Osteocyte (in vitro differentiated cells): ENCODE data around the gene MYBPC1. TPM values are rescaled to one million over a fixed set of nuclear protein-coding genes. Genes with fewer than 3 reads are reported as not detected.

Source experiments
- DNase-seq: peaks from one replicate; pipeline ENCODE4 v3.0.0; 2021; ENCODE audit warnings: mixed read lengths; ENCODE audit not compliant: unreplicated experiment; ENCODE audit errors: extremely low spot score
- H3K27ac Mint-ChIP-seq: one replicate; pipeline ENCODE4 v1.8.0; 2021; ENCODE audit warnings: mild to moderate bottlenecking, mixed read lengths; ENCODE audit not compliant: unreplicated experiment
- H3K27me3 Mint-ChIP-seq: one replicate; pipeline ENCODE4 v1.8.0; 2021; ENCODE audit warnings: mixed read lengths; ENCODE audit not compliant: unreplicated experiment
- H3K36me3 Mint-ChIP-seq: one replicate; pipeline ENCODE4 v1.8.0; 2021; ENCODE audit warnings: mixed read lengths; ENCODE audit not compliant: unreplicated experiment
- H3K4me1 Mint-ChIP-seq: one replicate; pipeline ENCODE4 v1.8.0; 2021; ENCODE audit warnings: mixed read lengths; ENCODE audit not compliant: unreplicated experiment
- H3K4me3 Mint-ChIP-seq: one replicate; pipeline ENCODE4 v1.8.0; 2021; ENCODE audit warnings: mild to moderate bottlenecking, moderate library complexity, mixed read lengths; ENCODE audit not compliant: unreplicated experiment
- H3K9me3 Mint-ChIP-seq: one replicate; pipeline ENCODE4 v1.8.0; 2021; ENCODE audit warnings: mixed read lengths; ENCODE audit not compliant: unreplicated experiment
- total RNA-seq: library from RNA; stranded (reverse); gene quantifications from 2 replicates; pipeline ENCODE4 v1.2.1, GENCODE V29; 2021
- TF ChIP-seq, protein P1 (sequence below): fragments of 200-600 bp; sonication (generic); IDR thresholded peaks from 2 replicates; pipeline ENCODE4 v1.5.0; 2021; ENCODE audit warnings: antibody characterized with exemption, mild to moderate bottlenecking, moderate library complexity

MYBPC1 gene
- total RNA-seq, 1 donor from 2014 or later = not detected

DNA sequence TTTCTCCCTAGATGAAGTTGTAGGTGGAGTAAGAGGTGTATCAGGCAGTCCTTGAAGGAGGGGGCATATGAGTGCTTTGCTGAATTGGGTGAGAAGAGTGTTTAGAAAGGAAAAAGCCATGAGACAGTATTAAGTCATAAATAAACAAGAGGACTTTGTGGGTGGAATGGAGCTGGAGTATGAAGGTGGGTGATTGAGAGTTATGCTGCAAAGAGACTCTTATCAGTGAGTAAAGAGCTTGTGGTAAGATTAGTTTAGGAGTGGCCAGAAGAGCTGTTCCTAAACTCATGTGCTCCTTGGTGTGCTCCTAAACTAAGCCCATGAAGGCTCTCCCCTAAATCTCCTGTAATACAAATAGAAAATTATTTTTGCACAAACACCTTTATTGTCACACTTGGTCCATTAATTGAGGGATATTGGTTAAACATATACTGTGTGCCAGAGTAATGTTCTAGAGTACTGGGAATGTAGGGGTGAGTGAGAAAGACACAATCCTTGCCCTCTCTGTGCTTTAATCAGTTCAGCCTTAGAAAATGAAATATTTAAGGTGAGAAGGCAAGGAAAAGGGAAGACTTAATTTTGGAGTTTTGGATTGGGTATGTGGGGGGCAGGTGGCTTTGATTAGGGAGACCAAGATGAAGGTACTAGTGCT, 112.5 kb downstream of the MYBPC1 start:
- TF ChIP-seq, protein P1, sequence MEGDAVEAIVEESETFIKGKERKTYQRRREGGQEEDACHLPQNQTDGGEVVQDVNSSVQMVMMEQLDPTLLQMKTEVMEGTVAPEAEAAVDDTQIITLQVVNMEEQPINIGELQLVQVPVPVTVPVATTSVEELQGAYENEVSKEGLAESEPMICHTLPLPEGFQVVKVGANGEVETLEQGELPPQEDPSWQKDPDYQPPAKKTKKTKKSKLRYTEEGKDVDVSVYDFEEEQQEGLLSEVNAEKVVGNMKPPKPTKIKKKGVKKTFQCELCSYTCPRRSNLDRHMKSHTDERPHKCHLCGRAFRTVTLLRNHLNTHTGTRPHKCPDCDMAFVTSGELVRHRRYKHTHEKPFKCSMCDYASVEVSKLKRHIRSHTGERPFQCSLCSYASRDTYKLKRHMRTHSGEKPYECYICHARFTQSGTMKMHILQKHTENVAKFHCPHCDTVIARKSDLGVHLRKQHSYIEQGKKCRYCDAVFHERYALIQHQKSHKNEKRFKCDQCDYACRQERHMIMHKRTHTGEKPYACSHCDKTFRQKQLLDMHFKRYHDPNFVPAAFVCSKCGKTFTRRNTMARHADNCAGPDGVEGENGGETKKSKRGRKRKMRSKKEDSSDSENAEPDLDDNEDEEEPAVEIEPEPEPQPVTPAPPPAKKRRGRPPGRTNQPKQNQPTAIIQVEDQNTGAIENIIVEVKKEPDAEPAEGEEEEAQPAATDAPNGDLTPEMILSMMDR = no peak
- Mint-ChIP-seq H3K4me3 (no peak overlapping the region), H3K27me3 (no peaks in the 10 kb centered on the region), H3K36me3 (no peaks in the 10 kb centered on the region), H3K4me1 (peaks cover 5% of the 10 kb centered on the region), H3K9me3 (no peaks in the 10 kb centered on the region), H3K27ac (no peak overlapping the region)
- DNase-seq = no peak

DNA sequence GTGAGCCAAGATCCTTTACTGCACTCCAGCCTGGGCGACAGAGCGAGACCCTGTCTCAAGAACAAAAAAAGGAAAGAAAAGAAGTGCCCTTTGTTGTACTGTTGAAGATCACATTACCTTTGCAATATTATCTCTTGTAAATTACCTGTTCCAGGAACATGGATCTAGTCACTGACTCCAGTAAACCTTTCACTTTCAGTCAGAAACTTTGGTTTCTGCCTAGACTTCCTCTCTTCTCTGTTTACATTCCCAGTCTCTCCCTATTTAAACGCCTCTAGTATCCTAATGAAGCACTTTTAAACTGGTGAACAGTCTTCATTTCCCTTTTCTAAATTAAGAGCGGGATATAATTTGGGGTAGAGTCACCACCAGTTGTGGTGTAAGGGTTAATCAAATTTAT, 115.5 kb downstream of the MYBPC1 start:
- Mint-ChIP-seq H3K27ac (no peak overlapping the region), H3K4me3 (no peak overlapping the region)

DNA sequence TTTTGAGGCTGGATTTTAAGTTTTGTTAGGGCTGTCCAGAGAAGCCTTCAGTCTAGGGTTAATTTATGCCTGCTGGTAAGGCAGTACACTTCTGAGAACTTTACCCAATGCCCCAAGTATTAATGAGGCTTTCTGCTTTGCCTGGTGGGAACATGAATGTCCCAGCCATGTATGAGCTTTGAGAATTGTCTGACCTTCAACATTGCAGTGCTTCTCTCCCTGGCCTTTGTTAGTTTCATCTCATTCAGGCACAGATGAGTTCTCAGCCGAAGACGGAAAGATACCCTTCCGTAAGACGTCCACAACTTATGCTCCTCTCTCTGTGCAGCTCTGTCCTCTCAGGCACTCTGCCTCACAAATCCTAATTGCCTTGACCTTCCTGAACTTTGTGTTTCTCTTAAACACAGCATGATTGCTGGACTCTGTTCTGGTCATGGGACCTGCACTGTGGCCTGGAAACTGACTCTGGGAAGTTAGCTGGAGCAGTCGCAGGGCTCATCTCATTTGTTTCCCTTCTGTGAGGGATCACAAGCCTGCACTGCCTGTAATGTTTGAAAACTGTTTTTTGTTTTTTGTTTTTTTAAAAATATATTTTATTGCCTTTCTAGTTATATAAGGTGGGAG, 118.4 kb downstream of the MYBPC1 start:
- TF ChIP-seq, protein P1 = no peak
- H3K9me3 Mint-ChIP-seq = no peaks in the 10 kb centered on the region
- H3K4me3 Mint-ChIP-seq = no peak overlapping the region
- H3K27me3 Mint-ChIP-seq = no peaks in the 10 kb centered on the region
- no peak for DNase-seq
- no peaks in the 10 kb centered on the region for H3K36me3 Mint-ChIP-seq
- H3K4me1 Mint-ChIP-seq = peaks cover 17% of the 10 kb centered on the region
- H3K27ac Mint-ChIP-seq = peak overlapping the region; percentile 36

More for the DNA sequence above, 115.5 kb downstream of the MYBPC1 start:
- DNase-seq = no peak
- Mint-ChIP-seq H3K9me3 (no peaks in the 10 kb centered on the region), H3K36me3 (no peaks in the 10 kb centered on the region), H3K4me1 (peaks cover 17% of the 10 kb centered on the region), H3K27me3 (no peaks in the 10 kb centered on the region)
- TF ChIP-seq, protein P1 = no peak

DNA sequence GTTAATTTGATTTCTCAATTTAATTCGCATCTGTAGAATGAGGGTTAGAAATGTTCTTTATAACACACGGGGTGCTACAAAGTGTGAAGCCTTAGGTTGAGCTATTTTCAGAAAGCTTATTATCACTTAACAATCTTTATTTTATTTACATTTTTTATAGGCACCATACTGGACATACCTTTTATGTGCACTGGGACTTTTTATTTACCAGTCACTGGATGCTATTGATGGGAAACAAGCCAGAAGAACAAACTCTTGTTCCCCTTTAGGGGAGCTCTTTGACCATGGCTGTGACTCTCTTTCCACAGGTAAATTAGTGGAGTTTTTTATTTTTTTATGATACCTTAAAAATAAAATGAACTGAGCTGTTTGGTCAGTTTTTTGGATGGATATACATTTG, 119.2 kb downstream of the MYBPC1 start:
- DNase-seq = no peak
- no peak overlapping the region for H3K27ac Mint-ChIP-seq
- TF ChIP-seq, protein P1 = no peak
- H3K36me3 Mint-ChIP-seq = no peaks in the 10 kb centered on the region
- no peaks in the 10 kb centered on the region for H3K9me3 Mint-ChIP-seq
- H3K4me1 Mint-ChIP-seq = peaks cover 17% of the 10 kb centered on the region
- H3K27me3 Mint-ChIP-seq = no peaks in the 10 kb centered on the region
- no peak overlapping the region for H3K4me3 Mint-ChIP-seq

DNA sequence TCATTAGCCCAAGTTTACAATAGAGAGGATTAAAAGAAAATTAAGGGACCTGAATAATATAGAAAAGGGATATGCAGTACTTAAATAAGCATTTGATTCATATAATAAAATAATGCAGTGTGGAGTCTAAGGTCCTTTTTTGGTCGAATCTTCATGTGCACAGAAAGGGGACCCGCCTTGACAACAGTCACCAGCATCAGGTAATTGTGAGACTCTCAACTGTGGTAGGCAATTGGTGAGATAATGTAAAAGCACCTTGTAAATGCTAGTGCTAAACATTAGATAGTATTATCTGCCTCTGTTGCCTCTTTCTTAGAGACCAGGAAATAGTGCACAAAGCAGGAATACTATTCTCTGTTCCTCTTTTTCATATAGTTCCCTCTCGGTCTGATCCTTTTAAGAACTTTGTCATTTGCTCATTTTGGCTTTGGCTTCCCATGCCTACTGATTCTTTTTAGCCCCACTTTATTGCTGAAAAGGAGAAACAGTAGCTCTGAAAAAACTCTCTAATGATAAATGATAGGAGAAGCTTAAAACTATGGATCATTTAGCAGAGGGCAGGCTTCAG, 120.2 kb downstream of the MYBPC1 start:
- TF ChIP-seq, protein P1 = no peak
- no peak for DNase-seq
- Mint-ChIP-seq H3K36me3 (no peaks in the 10 kb centered on the region), H3K27ac (no peak overlapping the region), H3K4me1 (peaks cover 20% of the 10 kb centered on the region), H3K27me3 (no peaks in the 10 kb centered on the region), H3K9me3 (no peaks in the 10 kb centered on the region), H3K4me3 (no peak overlapping the region)
